Fibroblast of mammary gland (primary cell): ENCODE data around the gene HLA-DOA.
A peak's percentile ranks its signal among the peaks of the same experiment; 100 is the strongest.

ENCODE experiments used
- DNase-seq: peaks from one replicate; pipeline ENCODE4 v3.0.0-alpha.2; 2010; ENCODE audit warnings: low read depth
- H3K4me3 ChIP-seq: 2 replicates; pipeline ENCODE4 v1.5.1; 2011; ENCODE audit warnings: low read depth, mild to moderate bottlenecking, low read length, moderate library complexity; ENCODE audit not compliant: control insufficient read depth
- TF ChIP-seq, protein P1 (sequence below): conservative IDR thresholded peaks from 2 replicates; pipeline ENCODE4 v1.5.1; 2011; ENCODE audit warnings: low read depth, low read length, inconsistent platforms; ENCODE audit not compliant: control insufficient read depth, insufficient read depth

The HLA-DOA gene

GRCh38 chr6:32964776-32965175, 44.6 kb downstream of the HLA-DOA start:
- no peak overlapping the region for H3K4me3 ChIP-seq
- TF ChIP-seq, protein P1, sequence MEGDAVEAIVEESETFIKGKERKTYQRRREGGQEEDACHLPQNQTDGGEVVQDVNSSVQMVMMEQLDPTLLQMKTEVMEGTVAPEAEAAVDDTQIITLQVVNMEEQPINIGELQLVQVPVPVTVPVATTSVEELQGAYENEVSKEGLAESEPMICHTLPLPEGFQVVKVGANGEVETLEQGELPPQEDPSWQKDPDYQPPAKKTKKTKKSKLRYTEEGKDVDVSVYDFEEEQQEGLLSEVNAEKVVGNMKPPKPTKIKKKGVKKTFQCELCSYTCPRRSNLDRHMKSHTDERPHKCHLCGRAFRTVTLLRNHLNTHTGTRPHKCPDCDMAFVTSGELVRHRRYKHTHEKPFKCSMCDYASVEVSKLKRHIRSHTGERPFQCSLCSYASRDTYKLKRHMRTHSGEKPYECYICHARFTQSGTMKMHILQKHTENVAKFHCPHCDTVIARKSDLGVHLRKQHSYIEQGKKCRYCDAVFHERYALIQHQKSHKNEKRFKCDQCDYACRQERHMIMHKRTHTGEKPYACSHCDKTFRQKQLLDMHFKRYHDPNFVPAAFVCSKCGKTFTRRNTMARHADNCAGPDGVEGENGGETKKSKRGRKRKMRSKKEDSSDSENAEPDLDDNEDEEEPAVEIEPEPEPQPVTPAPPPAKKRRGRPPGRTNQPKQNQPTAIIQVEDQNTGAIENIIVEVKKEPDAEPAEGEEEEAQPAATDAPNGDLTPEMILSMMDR = no peak
- DNase-seq = no peak

GRCh38 chr6:32963866-32964265, 45.5 kb downstream of the HLA-DOA start:
- no peak overlapping the region for H3K4me3 ChIP-seq
- TF ChIP-seq, protein P1 = no peak
- no peak for DNase-seq

DNA sequence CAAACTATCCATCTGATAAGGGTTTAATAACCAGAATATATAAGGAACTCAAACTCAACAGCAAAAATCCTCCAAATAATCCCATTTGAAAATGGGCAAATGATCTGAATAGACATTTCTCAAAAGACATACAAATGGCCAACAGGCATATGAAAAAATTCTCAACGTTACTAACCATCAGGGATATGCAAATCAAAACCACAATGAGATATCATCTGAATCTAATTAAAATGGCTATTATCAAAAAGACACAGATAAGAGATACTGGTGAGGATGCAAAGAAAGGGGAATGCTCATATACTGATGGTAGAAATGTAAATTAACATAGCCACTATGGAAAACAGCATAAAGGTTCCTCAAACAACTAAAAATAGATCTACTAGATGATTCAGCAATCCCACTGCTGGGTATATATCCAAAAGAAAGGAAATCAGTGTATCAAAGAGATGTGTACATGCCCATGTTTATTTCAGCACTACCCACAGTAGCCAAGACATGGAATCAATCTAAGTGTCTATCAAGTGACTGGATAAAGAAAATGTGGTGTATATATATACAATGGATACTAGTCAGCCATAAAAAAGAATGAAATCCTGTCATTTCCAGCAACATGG, 47.1 kb downstream of the HLA-DOA start:
- TF ChIP-seq, protein P1 = no peak
- DNase-seq = no peak
- H3K4me3 ChIP-seq = no peak overlapping the region

DNA sequence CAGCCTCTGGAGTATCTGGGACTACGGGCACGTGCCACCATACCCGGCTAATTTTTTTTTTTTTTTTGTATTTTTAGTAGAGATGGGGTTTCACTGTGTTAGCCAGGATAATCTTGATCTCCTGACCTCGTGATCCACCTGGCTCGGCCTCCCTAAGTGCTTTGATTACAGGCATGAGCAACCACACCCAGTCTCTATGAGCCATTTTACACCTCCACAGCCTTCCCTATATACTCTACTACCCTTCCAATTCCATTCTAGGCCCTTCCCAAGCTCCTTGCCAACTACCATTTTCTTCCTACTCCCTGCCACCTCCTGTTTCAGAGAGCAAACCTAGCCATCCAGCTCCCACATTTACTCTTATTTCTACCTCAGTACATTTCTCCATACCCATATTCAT, 48.8 kb downstream of the HLA-DOA start:
- TF ChIP-seq, protein P1 = no peak
- no peak overlapping the region for H3K4me3 ChIP-seq
- DNase-seq = no peak

- H3K4me3 ChIP-seq = no peak overlapping the region
- no peak for DNase-seq
Observed at GRCh38 chr6:32956176-32956575, 53.2 kb downstream of the HLA-DOA start.

DNA sequence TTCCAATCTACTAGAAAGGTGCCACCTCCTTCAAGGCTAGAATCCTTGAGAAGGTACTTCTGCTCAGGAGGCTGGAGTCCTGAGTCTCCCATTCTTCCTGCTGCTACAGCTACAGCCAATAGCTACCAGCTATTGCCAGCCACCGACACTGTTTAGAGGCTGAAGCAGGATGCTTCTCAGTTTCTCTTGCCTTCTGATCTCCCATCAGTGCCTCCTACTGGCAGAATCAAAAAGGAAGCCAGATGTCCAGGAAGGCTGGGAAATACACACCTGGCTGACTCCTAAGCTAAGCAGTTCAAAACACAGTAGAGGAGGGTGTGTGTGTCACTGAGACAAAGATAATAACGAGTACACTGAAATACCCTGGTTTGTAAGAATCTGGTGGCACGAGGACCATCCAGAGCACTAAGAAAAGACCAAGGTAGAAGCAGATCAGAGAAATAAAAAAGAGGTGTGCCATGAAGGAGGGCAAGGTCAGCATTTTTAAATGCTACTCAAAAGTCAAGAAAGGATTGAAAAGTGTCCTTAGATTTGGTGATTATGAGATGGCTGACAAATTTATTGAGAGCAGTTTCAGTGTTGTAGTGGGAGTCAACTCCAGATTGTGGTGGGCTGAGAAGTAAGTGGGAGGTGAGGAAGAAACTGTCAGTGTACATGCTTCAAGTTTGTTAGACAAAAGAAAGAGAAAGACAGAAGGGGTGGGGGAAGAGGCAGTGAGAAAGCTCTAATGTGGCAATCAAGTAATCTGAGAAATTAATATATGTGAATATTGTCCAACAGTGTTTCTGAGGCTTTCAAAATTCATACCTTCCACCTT, 54.2 kb downstream of the HLA-DOA start:
- H3K4me3 ChIP-seq = no peak overlapping the region
- TF ChIP-seq, protein P1 = peak; percentile 44
- DNase-seq = peak; percentile 28

More at GRCh38 chr6:32956176-32956575, 53.2 kb downstream of the HLA-DOA start:
- TF ChIP-seq, protein P1 = no peak
